Measurements from ENCODE around the gene NAA15. TPM values are rescaled to one million over a fixed set of nuclear protein-coding genes. Genes with fewer than 3 reads are reported as not detected.
A peak's percentile ranks its signal among the peaks of the same experiment; 100 is the strongest.

Gene NAA15
- total RNA-seq, 4 donors from 2014 or later, result 30.0 to 42.3 (median 33.2) TPM

- H3K36me3 ChIP-seq, result peaks cover 0 to 55% (median 9%) of the 10 kb centered on the region in 3 donors
Observed at GRCh38 chr4:139337612-139338011, 36.3 kb downstream of the NAA15 start.

GRCh38 chr4:139361301-139361700 lies 60.0 kb downstream of the NAA15 start:
- Histone ChIP-seq H3K36me3 (peaks cover 0 to 76% (median 0%) of the 10 kb centered on the region in 3 donors), H3K4me1 (no peaks in the 10 kb centered on the region), H3K9me3 (no peaks in the 10 kb centered on the region), H3K27me3 (no peaks in the 10 kb centered on the region), H3K27ac (no peak overlapping the region), H3K4me3 (no peak overlapping the region)
- WGBS, 2 donors, result 53 to 60% methylated on average over 1 of the region's 1 CpG
- DNase-seq (ENCODE audit: low spot score in 2 of 2), result no peak
- TF ChIP-seq, protein P1, sequence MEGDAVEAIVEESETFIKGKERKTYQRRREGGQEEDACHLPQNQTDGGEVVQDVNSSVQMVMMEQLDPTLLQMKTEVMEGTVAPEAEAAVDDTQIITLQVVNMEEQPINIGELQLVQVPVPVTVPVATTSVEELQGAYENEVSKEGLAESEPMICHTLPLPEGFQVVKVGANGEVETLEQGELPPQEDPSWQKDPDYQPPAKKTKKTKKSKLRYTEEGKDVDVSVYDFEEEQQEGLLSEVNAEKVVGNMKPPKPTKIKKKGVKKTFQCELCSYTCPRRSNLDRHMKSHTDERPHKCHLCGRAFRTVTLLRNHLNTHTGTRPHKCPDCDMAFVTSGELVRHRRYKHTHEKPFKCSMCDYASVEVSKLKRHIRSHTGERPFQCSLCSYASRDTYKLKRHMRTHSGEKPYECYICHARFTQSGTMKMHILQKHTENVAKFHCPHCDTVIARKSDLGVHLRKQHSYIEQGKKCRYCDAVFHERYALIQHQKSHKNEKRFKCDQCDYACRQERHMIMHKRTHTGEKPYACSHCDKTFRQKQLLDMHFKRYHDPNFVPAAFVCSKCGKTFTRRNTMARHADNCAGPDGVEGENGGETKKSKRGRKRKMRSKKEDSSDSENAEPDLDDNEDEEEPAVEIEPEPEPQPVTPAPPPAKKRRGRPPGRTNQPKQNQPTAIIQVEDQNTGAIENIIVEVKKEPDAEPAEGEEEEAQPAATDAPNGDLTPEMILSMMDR (IDR thresholded peaks at IDR 0.05), result no peak
- no peak for TF ChIP-seq EP300 (IDR thresholded peaks at IDR 0.05)
- no peak for TF ChIP-seq POLR2A (IDR thresholded peaks at IDR 0.05)

More at GRCh38 chr4:139337612-139338011, 36.3 kb downstream of the NAA15 start:
- DNase-seq (ENCODE audit: low spot score in 2 of 2), result no peak
- no peak overlapping the region for H3K27ac ChIP-seq
- TF ChIP-seq POLR2A (IDR thresholded peaks at IDR 0.05) (no peak), EP300 (IDR thresholded peaks at IDR 0.05) (no peak)
- TF ChIP-seq, protein P1 (IDR thresholded peaks at IDR 0.05), result no peak
- no peak overlapping the region for H3K4me3 ChIP-seq
- H3K9me3 ChIP-seq, result no peaks in the 10 kb centered on the region
- H3K27me3 ChIP-seq, result no peaks in the 10 kb centered on the region
- peaks cover 0 to 3% (median 0%) of the 10 kb centered on the region in 4 donors for H3K4me1 ChIP-seq

DNA sequence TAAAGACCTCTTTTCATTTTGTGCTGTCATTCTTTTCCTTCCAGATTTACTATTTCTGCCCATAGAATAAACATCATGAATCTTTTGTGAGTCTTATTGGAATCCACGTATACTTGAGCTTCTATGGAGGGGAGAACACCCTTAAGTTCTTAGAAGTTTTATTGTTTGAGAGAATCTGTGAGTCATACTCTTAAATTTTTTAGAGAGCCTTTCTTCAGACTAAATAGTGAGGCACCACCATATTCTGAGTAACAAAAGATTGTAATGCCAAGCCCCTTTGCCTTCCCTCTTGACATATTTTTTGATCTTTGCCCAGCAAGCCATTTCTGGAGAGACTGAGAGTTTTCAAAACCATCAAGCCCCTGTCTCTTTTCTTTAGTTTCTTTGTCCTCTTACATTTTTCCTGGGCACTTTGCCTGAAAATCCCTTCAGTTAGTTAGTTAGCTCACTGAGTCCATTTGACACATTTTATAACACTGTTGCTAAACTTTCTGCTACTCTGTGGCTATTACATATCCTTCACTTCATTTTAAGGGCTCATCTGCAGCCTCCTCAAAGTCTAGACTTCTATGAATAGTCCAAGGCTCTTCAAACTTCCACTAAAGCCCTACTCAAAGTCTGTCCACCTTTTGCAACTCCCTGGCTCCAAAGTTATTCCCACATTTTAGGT lies 66.3 kb downstream of the NAA15 start:
- Histone ChIP-seq H3K36me3 (peaks cover 0 to 53% (median 0%) of the 10 kb centered on the region in 3 donors), H3K27ac (peak overlapping the region in 1 of 4 donors; percentile 44), H3K4me3 (no peak overlapping the region), H3K4me1 (peaks cover 0 to 26% (median 0%) of the 10 kb centered on the region in 4 donors), H3K27me3 (no peaks in the 10 kb centered on the region), H3K9me3 (no peaks in the 10 kb centered on the region)
- DNase-seq (ENCODE audit: low spot score in 2 of 2), result no peak
- WGBS, 2 donors, result 31 to 37% methylated on average over 1 of the region's 1 CpG
- TF ChIP-seq, protein P1 (IDR thresholded peaks at IDR 0.05), result no peak
- TF ChIP-seq POLR2A (IDR thresholded peaks at IDR 0.05) (no peak), EP300 (IDR thresholded peaks at IDR 0.05) (no peak)

DNA sequence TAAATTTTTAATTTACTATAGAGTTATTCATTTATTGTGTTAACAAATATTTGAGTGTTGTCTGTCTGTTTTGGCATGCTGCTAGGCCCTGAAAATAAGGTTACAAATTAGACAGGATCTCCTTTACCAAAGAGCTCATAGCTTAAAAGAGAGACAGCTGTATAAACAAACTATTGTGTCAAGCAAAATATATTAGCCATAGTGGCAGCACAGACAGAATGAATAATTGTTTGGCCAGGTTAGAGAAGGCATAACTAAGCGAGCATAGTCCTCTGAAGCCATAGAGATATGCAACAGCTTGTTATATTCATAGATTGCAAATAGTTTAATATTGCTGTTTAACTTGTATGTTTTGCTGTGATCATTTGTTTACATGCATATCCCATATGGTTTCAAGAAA lies 67.7 kb downstream of the NAA15 start:
- Histone ChIP-seq H3K36me3 (peaks cover 0 to 54% (median 0%) of the 10 kb centered on the region in 3 donors), H3K9me3 (no peaks in the 10 kb centered on the region), H3K4me3 (no peak overlapping the region), H3K4me1 (peaks cover 0 to 26% (median 0%) of the 10 kb centered on the region in 4 donors), H3K27ac (no peak overlapping the region), H3K27me3 (no peaks in the 10 kb centered on the region)
- TF ChIP-seq EP300 (IDR thresholded peaks at IDR 0.05) (no peak), POLR2A (IDR thresholded peaks at IDR 0.05) (no peak)
- TF ChIP-seq, protein P1 (IDR thresholded peaks at IDR 0.05), result no peak
- no peak for DNase-seq (ENCODE audit: low spot score in 2 of 2)
- WGBS, 2 donors, result 64 to 76% methylated on average over 1 of the region's 1 CpG

GRCh38 chr4:139374251-139374650 lies 72.9 kb downstream of the NAA15 start:
- Histone ChIP-seq H3K4me1 (no peaks in the 10 kb centered on the region), H3K9me3 (no peaks in the 10 kb centered on the region), H3K4me3 (no peak overlapping the region), H3K27ac (no peak overlapping the region), H3K36me3 (peaks cover 0 to 63% (median 0%) of the 10 kb centered on the region in 3 donors), H3K27me3 (no peaks in the 10 kb centered on the region)
- 94 to 100% methylated on average over 1 of the region's 1 CpG for WGBS, 2 donors
- no peak for DNase-seq (ENCODE audit: low spot score in 2 of 2)
- TF ChIP-seq EP300 (IDR thresholded peaks at IDR 0.05) (no peak), POLR2A (IDR thresholded peaks at IDR 0.05) (no peak)
- TF ChIP-seq, protein P1 (IDR thresholded peaks at IDR 0.05), result no peak

All from tibial nerve (tissue), 4 donors.